GM10847 (cell line): ENCODE measurements around the gene COL4A2.

Experiments
- POLR2A ChIP-seq: IDR thresholded peaks from 2 replicates; pipeline ENCODE4 v1.6.1; 2011; ENCODE audit not compliant: insufficient read length; ENCODE audit errors: extremely low read depth

The COL4A2 gene

DNA sequence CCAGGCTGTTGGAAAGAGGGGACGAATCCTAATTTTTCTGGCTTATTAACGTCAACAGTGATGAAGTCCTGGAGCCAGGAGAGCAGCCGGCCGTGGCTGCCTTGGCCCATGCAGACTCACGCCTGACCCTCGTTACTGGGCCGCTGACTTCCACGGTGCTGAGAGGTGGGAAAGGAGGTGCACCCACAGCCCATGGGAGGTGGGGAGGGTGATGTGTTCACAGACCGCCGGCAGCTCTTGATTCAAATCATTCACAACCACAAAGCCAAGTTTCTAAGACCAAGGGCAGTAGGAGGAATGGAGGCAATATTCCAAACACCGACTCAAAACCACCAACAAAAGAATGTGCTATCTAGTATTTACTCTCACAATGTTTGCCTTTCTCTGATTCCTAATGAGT, 24.3 kb downstream of the COL4A2 start:
- no peak for TF ChIP-seq POLR2A

- TF ChIP-seq POLR2A, result no peak
Measured at GRCh38 chr13:110332750-110333149, 25.7 kb downstream of the COL4A2 start.

DNA sequence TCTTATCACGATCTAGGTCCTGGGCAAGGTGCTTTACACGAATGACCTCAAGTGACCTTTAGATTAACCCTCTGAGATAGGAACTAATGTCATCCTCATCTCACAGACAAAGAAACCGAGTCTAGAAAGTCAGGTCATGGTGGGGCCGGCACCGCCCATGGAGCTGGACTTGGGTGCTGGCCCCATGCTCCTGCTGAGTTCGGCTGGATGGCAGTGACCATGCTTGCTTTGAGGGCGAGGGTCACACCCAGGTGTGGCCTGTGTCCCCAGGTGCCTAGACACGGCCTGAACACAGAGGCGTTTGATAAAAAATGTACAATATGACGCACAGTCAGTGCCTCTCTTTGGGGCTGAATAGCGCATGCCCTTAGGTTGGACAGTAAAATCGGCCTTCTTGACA, 26.8 kb downstream of the COL4A2 start:
- TF ChIP-seq POLR2A, result no peak

GRCh38 chr13:110334256-110334655, 27.2 kb downstream of the COL4A2 start:
- TF ChIP-seq POLR2A, result no peak

DNA sequence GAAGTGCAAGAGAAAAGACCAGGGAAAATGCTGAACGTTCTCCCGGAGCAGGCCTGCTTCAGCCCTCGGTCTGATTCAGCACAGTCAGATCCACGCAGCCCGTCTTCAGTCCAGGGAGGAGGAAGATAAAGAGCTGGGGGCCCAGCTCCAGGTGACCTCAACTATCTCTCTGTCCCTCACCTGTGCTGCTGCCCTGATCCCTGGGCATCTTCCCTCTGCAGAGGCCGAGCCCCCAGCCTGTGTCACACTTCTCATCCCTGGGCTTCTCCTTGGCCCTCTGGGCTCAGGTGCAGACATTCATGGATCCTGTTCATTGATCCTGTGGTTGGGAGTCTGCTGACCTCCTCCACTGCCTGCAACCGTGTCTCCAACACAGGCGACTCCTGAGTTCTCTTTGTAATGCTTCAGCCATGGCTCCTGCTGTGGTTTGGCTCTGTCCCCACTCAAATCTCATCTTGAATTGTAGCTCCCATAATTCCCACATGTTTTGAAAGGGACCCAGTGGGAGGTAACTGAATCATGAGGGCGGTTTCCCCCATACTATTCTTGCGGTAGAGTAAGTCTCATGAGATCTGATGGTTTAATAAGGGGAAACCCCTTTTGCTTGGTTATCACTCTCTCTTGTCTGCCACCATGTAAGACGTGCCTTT, 27.9 kb downstream of the COL4A2 start:
- TF ChIP-seq POLR2A, result no peak

GRCh38 chr13:110336108-110336507, 29.0 kb downstream of the COL4A2 start:
- TF ChIP-seq POLR2A, result no peak

DNA sequence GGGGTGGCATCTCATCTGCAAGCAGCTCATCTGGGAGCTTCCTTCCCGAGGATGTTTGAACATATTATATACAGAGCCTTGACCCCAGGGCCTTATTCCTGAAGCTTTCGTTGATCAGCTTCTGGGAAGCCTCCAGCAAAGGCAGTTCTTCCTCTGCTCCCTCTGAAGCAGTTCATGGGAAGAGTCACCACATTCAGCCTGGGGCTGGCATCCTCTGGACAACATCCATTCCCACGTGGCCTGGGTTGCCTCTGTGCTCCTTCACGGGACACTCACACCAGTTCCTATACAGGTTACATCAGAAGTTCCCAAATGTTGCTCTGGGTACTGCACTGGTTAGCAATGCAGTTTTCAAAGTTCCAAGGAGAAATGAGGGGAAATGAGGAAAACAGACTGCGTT, 29.6 kb downstream of the COL4A2 start:
- no peak for TF ChIP-seq POLR2A

DNA sequence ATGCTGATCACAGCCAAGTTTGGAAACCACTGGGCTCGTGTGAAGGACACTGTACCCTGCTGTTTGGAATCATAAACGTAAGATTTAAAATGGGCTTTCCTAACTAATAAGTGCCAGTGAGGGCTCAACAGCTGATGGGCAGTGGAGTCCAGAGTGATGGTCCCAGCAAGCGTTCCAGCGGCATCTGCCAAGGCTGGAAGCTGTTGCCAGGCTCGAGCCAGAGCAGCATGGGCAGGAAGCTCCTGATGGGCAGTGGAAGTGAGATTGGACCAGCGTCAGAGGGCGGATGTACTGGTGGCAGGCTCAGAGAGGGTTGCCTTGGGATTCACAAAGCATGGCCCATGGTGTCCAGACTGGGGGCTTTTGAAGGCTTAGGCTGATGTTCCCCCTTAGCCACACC, 30.2 kb downstream of the COL4A2 start:
- no peak for TF ChIP-seq POLR2A

DNA sequence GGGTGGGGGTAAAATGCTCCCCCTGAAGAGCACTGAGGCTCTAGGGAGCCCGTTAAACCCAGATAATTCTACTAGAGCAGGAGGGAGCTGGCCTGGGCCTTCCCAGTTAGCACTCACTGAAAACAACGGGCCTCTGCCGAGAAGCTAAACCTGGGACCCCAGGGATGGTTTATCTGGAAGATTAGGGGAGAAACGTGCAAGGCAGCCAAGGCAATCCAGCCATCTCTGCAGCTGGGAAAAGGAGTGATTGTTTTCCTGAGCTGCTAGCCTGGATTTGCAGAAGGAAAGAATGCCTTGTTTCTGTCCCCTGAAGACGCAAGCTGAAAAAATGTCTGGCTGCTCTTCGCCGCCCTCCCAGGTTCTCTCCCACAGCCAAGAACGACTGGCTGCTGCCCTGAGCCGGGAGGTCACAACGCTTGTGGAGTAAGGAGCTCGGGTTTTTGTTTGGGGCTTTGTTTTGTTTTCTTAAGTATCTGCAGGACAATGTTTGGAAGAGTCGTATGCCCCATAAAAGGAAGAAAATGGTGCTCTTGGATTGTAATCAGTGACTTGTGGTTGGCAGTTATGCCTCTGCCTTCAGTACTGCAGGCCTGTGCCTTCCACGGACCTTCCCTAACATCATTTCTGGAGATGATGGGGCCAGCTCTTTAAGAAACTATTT, 31.5 kb downstream of the COL4A2 start:
- no peak for TF ChIP-seq POLR2A

DNA sequence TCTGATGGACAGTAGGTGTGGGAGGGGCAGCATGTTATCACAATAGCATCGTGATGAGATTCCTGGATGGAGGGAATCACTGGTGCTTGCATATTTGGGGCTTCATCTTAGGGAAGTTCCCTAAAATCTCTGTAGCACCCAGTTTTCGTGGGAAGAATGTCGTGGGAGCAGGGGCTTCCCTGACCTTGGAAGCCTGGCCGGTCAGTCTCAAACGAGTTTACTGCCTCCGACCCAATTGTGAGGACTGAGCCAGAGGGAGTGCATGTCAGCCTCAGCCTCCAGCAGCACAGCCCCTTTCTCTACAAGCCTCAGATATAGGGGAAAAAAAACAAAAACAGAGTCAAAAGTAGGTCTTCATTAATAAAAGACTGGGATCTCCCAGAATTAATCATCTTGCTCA, 32.2 kb downstream of the COL4A2 start:
- no peak for TF ChIP-seq POLR2A

DNA sequence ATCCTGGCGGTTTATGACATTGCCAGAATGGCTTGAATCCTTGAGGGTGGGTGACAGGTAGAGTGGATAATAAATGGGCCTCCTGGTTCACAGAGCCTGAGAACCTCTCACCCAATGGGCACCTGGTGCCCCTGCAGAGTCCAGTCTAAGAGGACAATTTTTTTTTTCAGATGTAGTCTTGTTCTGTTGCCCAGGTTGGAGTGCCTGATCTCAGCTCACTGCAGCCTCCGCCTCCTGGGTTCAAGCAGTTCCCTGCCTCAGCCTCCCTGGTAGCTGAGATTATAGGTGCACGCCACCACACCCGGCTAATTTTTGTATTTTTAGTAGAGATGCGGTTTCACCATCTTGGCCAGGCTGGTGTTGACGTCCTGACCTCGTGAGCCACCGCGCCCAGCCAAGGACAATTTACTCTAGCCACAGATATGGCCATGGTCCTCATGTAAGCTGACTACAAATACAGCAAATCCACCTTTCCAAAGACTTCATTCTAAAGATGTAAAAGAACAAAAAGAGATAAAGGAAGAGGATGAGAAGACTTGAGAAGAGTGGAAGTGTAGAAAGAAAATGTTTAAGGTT, 33.0 kb downstream of the COL4A2 start:
- TF ChIP-seq POLR2A, result no peak

- no peak for TF ChIP-seq POLR2A
Measured at GRCh38 chr13:110340812-110341444, 33.8 kb downstream of the COL4A2 start.

- no peak for TF ChIP-seq POLR2A
Measured at GRCh38 chr13:110341445-110342244, 34.6 kb downstream of the COL4A2 start.

DNA sequence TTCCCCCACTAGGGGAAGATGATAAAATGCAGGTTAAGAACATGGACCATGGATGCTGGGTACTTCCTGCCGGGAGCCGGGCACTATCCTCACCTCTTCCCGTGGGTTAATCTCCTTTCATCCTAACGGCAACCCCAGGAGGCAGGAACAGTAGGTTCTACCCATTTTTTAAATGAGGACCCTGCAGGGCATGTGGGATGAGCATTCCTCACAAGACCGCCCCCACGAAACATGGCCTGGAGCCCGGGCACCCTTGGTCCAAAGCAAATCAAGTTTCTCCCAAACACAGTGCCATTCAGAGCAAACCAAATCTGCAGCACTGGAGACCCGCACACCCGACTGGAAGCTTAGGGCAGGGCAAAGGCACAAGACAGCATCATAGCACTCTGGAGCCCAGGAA, 35.4 kb downstream of the COL4A2 start:
- TF ChIP-seq POLR2A, result no peak

GRCh38 chr13:110343241-110343865, 36.3 kb downstream of the COL4A2 start:
- no peak for TF ChIP-seq POLR2A

DNA sequence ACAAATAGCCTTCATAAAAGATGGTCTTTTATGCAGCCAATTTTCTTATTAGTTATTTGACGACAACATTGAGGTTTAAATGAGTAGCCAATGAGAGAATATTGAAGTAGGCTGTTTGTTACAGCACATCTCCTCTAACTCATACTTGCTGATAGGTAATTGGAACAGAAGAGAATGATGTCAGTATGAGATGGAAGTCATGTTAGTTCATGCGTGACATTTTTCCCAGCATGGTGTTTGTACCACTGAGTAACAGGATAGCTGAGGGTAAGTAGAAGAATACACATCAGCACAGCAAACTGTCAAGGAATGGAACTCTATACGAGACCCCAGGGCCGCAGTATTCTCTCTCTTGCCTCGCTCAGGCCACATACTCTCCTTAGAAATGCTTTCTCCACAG, 37.2 kb downstream of the COL4A2 start:
- TF ChIP-seq POLR2A, result no peak

DNA sequence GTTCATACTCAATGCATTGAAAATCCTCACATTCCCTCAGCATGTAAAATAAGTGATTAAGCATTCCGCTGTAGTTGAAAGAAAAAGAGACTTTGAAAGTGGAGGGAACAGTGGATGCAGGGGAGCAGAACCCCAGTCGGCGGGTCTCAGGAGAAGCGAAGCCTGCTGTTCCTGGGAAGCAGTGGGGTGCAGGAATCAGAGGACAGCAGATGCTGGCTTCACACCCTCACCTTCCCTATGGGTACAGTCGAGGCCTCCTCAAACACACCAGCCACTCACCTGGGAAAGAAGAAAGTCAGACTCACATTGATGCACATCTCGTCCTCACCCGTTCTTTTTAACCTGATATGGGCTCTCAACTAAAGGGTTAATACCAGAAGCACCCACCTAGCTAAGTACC, 38.2 kb downstream of the COL4A2 start:
- no peak for TF ChIP-seq POLR2A
